Stimulated activated CD8-positive, alpha-beta memory T cell treated with anti-CD3 and anti-CD28 coated beads, Interleukin-4, amount 100 ng/mL, for 1 hour (primary cell): Measurements from ENCODE around the gene DHRS2.
"Not testable (repeated sequence)": the region's sequence is repeated elsewhere in the genome, so short reads cannot be mapped to it uniquely, and the experiment has no call there.

Experiments
- DNase-seq, 2 donors: peaks; one replicate each; pipeline ENCODE4 v3.0.0-alpha.2; 2020; ENCODE audit warnings: low read depth in 2 of 2, low spot score in 1 of 2

The DHRS2 gene, protein sequence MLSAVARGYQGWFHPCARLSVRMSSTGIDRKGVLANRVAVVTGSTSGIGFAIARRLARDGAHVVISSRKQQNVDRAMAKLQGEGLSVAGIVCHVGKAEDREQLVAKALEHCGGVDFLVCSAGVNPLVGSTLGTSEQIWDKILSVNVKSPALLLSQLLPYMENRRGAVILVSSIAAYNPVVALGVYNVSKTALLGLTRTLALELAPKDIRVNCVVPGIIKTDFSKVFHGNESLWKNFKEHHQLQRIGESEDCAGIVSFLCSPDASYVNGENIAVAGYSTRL

DNA sequence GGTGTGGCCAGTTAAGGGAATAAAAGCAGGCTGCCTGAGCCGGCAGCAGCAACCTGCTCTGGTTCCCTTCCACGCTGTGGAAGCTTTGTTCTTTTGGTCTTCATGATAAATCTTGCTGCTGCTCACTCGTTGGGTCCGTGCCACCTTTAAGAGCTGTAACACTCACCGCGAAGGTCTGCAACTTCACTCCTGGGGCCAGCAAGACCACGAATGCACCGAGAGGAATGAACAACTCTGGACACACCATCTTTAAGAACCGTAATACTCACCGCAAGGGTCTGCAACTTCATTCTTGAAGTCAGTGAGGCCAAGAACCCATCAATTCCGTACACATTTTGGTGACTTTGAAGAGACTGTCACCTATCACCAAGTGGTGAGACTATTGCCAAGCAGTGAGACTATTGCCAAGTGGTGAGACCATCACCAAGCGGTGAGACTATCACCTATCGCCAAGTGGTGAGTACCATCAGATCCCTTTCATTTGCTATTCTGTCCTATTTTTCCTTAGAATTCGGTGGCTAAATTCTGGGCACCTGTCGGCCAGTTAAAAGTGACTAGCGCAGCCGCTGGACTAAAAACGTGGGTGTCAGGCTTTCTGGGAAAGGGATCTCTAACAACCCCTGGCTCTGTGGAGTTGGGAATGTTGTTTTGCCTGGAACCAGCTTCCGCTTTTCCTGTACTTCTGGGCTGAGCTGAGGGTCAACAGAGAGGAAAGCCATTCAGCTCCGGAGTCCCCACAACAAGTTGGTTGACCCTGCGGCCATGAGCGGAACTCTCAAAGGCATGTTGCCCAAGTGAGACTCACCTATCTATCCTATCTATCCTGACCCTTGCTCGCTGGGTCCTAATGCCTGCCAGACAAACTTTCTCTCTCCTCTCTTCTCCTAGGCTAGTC is at the start of gene DHRS2:
Gene DHRS2 (plus strand): TSS at position 48 of the 895 bp plus-strand sequence. CDS start 2,501 bp downstream, outside the sequence.
- no peak for DNase-seq

DNA sequence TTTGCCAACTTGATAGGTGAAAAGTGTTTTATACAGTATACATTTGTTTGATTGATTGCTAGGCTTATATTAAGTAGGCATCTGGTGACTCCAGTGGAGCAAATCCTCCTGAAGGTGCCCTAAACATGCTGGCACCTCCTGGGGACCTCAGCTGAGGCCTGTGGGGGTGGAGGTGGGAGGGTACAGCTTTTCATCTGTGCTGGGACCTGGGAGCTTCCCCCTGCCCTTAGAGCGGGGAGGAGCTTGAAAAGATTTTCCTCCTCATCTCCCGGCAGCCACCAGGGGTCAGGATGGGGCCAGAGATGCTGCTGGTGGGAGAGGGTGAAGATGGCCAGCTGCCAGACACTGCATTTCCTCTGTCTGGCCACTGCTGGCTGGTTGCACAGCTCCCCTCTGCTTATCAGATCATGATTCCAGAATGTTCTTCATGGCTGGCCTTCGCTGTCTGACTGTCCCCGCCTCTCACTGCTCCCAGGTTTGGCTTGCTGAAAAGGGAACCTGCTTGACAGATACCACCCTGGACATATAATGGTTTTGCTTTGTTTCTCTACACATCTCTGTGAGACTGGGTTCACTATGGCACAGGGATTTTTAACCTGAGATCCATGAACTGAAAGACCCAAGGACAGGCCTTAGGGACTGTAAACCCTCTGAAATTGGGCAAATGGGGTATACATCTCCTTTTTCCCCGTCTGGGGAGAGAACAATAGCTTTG is 47.1 kb upstream of the DHRS2 start:
- DNase-seq = peak; percentile 49 to 62

GRCh38 chr14:23589606-23590005 is 46.6 kb upstream of the DHRS2 start:
- DNase-seq = no peak

GRCh38 chr14:23590198-23590597 is 46.0 kb upstream of the DHRS2 start:
- no peak for DNase-seq

- DNase-seq = not testable (repeated sequence)
These were observed 42.0 kb upstream of the DHRS2 start for GRCh38 chr14:23594191-23594590.

DNA sequence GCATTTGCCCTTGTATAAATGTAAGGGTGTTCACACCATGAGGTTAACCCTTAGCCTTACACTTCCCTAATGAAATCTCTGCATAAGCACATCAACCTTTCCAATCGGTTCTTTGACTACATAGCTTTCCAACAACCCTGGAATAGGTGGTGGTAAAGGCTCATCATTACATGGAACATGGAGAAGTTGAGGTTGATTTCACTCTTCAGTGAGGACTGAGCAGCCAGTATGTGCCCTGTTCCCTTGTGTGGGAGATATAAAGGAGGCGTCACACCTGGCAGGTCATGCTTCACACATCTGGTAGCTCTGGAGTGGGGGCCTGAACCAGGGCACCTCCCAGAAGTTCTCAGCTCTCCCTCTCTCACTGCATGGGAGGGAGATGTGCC is 35.8 kb upstream of the DHRS2 start:
- no peak for DNase-seq

DNA sequence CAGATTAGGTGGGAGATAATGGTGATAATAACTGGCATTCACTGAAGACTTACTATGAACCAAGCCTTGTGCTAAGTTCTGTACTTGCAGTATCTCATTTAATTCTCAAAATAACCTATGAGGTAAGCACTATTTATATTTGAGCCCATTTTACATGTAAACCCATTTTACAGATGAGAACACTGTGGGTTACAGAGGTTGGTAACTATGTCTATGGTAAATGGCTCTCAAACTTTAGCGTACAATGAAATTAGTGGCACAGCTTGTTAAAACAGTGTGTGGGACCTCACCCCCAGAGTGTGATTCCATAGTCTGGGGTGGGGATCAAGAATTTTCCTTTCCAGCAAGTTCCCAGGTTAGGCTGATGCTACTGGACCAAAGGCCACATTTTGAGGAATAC is 35.4 kb upstream of the DHRS2 start:
- DNase-seq = no peak

DNA sequence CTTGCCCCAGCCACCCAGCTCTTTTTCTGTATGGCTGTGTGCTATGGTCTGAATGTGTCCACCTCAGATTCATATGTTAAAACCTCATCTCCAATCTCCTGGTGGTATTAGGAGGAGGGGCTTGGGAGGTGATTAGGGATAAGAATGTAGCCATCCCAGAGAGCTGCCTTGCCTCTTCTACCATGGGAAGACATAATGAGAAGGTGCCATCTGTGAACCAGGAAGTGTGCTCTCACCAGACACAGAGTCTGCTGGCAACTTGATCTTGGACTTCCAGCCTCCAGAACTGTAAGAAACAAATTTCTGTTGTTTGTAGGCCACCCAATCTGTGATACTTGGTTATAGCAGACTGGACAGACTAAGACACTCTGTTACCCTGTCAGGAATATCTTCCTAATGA is 34.7 kb upstream of the DHRS2 start:
- DNase-seq = no peak

DNA sequence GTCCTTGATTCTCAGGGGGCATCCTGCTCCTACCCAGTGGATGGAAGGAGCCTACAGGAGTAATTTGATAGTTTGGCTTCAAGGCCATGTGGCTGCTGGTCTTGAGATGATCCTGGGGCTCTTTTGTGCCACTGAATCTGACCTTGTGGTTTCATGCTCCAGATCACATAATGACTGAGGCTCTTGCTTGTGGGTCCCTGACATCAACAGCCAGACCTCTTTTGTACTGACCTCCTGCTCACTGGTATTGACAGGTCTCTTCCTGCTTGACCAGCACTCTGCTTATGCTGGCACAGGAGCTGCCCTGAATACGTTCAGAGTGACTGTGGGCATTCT is 34.4 kb upstream of the DHRS2 start:
- DNase-seq = no peak

DNA sequence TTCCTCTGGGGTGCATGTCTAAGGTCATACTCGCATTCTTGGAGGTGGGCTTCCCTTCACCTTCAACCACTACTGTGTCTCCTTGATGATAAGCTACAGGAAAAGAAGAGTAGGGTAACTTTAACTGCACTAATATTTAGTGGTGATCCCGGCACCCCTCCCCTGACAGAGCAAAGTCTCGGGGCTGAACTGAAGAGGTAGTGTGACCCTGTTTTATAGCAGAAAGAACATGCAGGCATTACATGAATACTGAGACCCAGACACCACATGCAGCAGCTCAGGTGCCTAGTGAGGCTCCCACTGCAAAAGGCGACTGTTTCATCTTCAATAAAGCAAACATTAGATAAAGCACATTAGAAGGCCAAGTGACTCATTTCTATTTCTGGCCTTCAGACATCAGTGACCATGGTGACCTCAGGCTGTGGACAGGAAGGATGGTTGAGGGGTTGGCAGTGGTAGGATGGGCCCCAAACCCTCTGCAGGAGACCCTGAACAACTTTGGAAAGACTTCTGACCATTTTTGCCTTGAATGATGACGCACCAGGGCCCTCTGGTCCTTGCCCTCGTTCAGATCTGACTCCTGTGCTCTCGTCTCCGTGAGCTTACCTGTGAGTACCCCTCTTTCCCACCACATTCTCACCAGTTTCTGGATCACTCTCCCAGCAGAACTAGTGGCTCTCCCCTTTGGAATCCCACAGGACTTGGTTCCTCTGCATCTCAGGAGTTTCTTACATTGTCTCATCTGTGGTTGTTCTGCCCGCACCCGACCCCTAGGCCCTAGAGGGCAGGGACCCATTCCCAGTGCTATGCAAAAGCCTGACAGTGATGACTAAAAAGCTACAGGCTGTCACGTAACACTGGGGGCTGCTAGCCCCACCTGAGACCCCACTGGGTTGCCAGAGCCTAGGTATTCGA is 33.7 kb upstream of the DHRS2 start:
- DNase-seq = no peak

DNA sequence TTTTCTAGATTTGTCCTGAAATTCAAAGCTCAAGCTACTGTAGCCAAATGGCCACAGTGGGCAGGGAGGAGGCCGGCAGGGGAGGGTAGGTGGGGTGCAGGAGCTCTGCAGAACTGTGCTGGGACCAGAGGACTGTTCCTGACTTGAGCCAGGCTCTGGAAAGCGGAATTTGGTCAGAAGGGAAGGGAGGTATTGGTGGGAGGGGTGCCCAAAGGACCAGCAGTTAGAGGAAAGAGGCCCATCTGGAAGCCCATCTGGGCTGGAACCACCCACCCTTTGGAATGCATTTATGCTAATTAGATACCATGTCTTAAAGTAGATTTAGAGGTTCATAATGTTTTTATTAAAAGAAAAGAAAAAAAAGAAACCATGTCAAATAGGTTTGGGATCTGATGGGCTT is 33.1 kb upstream of the DHRS2 start:
- no peak for DNase-seq

DNA sequence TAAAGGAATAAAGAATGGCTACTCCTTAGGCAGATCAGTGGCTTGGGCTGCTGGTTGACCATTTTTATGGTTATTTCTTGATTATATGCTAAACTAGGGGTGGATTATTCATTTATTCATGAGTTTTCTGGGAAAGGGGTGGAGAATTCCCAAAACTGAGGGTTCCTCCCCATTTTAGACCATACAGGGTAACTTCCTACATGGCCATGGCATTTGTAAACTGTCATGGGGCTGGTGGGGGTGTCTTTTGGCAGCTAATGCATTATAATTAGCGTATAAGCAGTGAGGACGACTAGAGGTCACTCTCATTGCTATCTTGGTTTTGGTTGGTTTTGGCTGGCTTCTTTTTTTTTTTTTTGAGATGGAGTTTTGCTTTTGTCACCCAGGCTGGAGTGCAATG is 32.0 kb upstream of the DHRS2 start:
- DNase-seq = no peak

- DNase-seq = no peak
These were observed 31.4 kb upstream of the DHRS2 start for GRCh38 chr14:23604675-23605170.

DNA sequence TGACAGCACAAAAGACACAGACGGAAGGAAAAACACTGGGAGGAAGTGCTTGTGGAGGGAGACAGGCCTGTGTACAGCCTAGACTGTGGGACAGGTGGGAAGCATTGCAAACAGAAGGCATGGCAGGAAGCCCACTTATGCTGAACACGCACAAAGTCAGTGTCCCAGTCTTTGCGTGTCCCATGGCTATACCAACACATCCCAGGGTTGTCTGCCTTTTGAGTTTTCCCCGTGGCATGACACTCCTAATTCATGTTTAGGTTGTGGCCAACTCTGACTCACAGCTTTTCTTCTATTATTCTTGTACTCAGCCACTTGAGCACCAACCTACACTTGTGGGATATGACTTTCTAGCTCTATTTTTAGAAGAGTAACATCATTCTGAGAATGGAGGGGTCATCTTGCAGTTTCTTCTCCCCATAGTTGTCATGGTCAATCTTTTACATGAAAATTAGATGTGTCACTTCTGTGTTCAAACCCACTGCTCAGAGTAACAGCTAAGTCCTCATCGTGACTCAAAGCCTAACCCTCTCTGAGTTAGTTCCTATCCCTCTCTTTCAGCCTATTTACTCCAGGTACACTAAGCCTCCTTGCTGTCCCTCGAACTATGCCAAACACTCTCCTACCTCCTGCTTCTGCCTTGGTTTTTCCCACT is 30.1 kb upstream of the DHRS2 start:
- DNase-seq = no peak

DNA sequence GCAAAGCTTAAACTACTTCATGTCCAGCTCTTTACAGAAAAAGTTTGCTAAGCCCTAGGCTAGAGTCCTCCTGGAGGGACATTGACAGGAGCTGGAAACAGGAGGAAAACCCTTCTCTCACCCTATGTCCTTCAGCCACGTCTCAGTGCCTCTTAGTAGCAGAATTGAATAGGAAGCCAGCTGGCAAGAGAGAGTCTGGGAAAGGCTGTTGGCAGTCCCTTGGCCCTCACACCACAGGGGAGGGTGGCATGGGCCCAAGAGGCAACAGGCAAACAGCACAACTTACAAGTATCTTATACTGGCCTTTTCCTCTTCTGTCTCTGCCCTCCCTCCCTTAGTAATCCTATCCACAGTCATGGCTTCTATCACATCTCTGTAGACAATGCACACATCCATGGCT is 27.7 kb upstream of the DHRS2 start:
- no peak for DNase-seq

GRCh38 chr14:23609001-23609400 is 27.2 kb upstream of the DHRS2 start:
- DNase-seq = no peak

GRCh38 chr14:23609411-23610089 is 26.6 kb upstream of the DHRS2 start:
- not testable (repeated sequence) for DNase-seq

DNA sequence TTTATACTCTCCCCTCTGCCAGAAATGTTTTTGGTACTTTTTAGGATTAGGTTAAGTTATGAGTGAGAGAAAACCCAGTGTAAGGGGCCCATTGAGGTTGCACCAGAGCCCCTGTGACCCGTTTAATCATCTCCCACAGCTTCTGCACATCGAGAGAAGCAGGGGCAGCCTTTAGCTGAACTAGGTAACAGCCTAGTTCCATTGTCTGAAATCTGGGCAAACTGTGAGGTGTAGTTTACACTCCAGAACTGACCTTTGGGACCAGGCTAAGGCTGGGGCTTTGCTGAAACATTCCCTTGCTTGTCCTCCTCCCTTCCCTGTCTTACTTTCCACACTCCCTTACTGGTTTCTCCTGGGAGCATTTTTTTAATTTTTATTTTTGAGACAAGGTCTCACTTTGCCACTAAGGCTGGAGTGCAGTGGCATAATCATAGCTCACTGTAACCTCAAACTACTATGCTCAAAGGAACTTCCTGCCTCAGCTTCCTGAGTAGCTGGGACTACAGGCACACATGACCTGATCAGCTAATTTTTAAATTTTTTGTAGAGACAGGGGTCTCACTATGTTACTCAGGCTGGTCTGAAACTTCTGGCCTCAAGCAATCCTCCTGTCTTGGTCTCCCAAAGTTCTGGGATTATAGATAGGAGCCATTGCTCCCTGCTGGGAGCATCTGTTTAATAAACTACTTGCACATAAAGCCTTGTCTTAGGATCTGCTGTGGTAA is 25.9 kb upstream of the DHRS2 start:
- DNase-seq = no peak

GRCh38 chr14:23610815-23611289 is 25.3 kb upstream of the DHRS2 start:
- no peak for DNase-seq
